G401 (cell line): ENCODE measurements around the gene ANKRD33B. TPM values are rescaled to one million over a fixed set of nuclear protein-coding genes. Genes with fewer than 3 reads are reported as not detected.
"Not testable (repeated sequence)": the region's sequence is repeated elsewhere in the genome, so short reads cannot be mapped to it uniquely, and the experiment has no call there.

Experiments used
- DNase-seq: peaks from one replicate; pipeline ENCODE4 v3.0.0-alpha.2; 2015; ENCODE audit warnings: low spot score
- in situ Hi-C: cut with HindIII; loops from 2 replicates; pipeline ENCODE4 v1.10.0; 2016; ENCODE audit warnings: low sequenced_read_pairs, mixed read lengths
- total RNA-seq: library from RNA; depleted of rRNA; stranded (reverse); fragments of >200 nt; shearing (Covaris generic); gene quantifications from 2 replicates; pipeline ENCODE4 v1.2.3, GENCODE V29; 2014

The ANKRD33B gene
- total RNA-seq, 1 experiment from 2014 or later: 7.4 TPM

DNA sequence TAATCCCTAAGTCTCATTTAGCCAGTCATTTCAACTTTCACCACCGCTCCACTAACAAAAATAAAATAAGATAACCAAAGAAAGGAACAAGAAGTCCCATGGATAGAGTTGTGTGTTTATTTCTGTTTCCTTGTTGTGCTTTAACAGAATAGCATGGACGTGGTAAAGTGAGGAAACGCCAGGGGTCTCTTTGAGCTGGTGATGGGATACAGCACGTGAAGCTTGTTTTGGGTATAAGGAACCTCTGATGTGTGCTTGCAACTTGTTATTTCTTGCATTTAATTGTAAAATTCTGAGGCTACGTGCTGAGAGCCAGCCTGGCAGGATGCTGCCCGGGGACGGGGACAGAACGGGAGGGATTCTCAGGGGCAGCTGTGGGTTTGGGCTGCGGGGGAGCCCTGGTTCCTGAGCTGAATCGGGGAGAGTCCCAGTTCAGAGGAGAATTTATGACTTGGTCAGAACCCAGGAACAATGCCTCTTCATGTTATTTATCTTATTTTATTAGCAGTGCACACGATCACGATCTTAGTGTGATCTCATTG, 63.4 kb downstream of the ANKRD33B start:
- in situ Hi-C loops: loop anchor here (5.0 kb wide), 1 partner anchor 75 kb away; no protein-coding TSS in a partner anchor
- no peak for DNase-seq

GRCh38 chr5:10628601-10629000, 64.7 kb downstream of the ANKRD33B start:
- DNase-seq: no peak
- in situ Hi-C loops: loop anchor here (5.0 kb wide), 1 partner anchor 76 kb away; no protein-coding TSS in a partner anchor

DNA sequence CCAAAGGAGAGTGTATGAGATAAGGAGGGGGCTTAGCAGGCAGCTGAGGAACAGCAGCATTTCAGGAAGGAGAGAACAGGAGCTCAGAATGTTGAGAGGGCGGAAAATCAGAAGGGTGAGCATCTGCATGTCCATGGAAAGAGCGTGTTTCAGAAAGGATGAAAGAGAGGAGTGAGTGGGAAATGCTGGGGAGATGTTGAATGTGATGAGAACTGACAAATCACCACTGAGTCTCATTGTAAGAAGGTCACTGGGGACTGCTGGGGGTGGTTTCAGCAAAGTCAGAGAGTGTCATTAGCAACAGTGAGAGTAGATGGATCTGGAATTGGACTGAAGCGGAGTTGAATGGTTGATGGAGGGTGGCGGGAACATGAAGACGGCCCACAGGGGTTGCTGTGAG, 65.8 kb downstream of the ANKRD33B start:
- DNase-seq: no peak
- in situ Hi-C loops: loop anchor here (5.0 kb wide), 1 partner anchor 77 kb away; no protein-coding TSS in a partner anchor

- DNase-seq: no peak
- in situ Hi-C loops: no loop called here
Measured at GRCh38 chr5:10630126-10630525, 66.3 kb downstream of the ANKRD33B start.

DNA sequence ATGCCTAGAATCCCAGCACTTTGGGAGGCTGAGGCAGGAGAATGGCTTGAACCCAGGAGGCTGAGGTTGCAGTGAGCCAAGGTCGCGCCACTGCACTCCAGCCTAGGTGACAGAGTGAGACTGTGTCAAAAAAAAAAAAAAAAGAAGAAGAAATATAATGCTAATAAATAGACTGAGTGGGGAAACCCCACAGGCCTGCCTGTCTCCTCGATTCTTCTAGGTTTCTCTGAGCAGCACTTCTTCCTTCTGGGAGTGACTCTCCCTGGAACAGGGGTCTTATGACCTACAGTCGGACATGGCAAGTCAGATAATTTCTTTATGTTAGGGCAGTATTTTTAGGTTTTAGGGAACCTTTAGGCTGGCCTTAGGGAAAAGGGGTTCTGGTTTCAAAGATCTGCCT, 66.9 kb downstream of the ANKRD33B start:
- DNase-seq, in situ Hi-C loops: not testable (repeated sequence)

DNA sequence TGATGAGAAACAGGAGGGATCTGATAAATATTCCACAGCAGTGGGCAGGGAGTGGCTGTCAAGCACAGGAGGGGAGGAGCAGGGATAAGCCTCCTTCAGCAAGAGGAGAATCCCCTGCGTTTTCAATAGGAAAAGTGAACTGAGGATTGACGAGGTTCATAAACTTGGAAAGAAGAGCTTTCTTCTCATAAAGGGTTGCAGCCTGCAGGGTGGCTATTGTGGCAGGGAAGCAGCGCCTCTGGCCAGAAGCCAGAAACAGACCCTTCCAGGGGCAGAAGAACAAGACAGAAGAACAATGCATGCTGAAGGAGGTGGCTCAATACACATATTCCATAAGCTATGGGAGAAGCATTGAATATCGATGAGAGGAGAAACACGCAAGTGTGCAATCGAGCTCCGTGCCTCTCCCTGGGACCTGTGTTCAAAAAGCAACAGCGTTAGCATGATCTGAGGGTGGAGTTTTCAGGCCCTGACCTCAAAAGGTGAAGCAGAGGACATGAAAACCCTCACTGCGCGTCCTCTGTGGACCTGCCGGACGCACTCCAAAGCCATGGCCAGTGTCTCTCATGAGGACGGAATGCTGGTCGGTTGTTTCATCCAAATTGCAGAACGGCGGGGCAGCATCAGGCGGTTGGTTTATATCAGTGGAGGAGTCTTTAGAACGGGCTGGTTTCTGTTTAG, 67.6 kb downstream of the ANKRD33B start:
- in situ Hi-C loops: no loop called here
- no peak for DNase-seq

DNA sequence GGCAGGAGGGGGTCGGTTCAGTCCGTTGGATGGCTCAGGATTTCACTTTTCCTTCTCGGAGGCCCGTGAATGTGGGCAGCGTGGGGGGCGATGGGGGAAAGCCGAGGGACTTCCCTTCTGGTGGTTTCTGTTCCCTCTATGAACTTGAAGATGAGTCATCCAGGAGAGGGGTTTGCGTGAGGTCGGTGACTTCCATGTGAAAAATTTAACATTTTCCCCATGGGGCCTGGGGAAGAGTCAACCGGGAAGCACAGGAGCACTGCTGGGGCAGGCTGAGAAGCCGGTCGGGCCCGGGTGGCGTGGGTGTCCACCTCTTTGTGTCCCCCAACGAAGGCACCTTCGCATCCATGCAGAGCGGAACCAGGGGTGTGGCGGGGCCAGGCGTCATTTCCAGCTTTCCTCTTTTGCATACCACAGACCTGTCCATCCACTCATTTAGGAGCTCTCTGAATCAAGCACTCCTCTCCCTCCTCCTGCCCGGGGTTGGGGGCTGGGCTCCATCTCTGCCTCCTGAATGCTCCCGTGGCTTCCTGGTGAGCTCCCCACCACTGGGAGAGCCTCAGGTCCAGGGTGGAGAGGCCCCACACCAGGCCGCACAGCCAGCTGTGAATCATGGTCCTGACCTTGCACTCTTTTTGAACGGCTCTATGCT, 68.4 kb downstream of the ANKRD33B start:
- in situ Hi-C loops: no loop called here

DNA sequence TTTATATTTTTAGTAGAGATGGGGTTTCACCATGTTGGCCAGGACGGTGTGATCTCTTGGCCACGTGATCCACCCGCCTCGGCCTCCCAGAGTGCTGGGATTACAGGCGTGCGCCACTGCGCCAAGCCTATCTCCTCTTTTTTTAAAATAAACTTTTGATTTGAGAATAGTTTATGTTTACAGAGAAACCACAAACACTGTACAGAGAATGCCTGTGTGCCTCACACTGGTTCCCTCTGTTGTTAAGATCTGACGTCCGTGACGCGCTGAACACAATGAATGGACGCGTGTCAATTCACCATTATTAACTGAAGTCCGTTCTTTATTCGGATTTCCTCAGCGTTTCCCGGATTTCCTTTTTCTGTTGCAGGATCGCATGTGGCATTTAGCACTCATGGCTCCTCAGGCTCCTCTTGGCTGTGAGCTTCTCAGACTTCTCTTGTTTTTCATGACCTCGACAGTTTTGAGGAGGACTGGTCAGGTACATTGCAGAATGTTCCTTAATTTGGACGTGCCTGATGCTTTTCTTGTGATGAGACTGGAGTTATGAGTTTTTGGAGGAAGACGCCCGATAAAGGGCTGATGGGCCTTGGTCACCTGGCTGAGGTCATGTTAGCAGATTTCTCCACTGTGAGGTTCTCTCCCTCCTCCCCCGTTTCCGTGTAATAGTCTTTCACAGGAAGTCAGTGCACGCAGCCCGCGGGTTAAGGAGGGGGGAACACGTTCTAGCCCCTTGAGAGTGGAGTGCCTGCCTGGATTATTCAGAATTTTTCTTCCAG, 69.6 kb downstream of the ANKRD33B start:
- in situ Hi-C loops: no loop called here

More for the DNA sequence above, 68.4 kb downstream of the ANKRD33B start:
- no peak for DNase-seq

DNA sequence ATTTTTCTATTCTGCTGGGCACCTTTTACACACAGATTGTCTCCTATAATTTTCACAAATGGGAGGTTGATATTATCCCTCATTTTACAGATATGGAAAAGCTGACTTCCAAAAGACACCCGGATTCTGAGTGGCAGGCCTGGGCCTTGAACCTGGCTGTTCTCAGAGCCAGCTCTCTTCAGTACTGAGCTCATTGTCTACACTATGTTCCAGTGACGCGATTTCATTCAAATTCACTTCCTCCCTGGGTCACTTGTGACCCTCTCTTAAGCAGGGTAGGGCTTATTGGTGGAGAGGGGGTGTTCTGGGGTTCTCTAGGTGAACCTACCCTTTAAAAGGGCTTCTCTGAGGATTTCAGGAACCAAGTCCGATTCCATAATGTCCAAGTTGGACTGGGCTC, 70.2 kb downstream of the ANKRD33B start:
- in situ Hi-C loops: no loop called here
- DNase-seq: no peak

More for the DNA sequence above, 69.6 kb downstream of the ANKRD33B start:
- no peak for DNase-seq

DNA sequence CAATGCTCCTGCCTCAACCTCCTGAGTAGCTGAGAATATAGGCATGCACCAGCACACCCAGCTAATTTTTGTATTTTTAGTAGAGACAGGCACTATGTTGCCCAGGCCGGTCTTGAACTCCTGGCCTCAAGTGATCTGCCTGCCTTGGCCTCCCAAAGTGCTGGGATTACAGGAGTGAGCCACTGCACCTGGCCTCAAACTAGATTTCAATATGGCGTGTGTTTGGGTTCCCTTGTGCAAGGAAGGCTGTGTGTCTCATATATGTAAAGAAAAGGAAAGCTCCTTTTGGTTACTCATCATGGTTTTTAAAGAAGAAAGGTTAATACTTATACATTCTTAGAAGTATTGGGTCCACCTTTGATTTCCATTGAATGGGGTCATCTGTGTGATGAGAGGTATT, 70.7 kb downstream of the ANKRD33B start:
- in situ Hi-C loops: no loop called here
- DNase-seq: no peak

GRCh38 chr5:10635257-10635866, 71.5 kb downstream of the ANKRD33B start:
- DNase-seq: no peak
- in situ Hi-C loops: no loop called here

GRCh38 chr5:10635867-10636350, 72.0 kb downstream of the ANKRD33B start:
- in situ Hi-C loops: no loop called here
- DNase-seq: no peak

- in situ Hi-C loops: no loop called here
- DNase-seq: no peak
Measured at GRCh38 chr5:10636363-10637142, 72.7 kb downstream of the ANKRD33B start.

- DNase-seq: no peak
- in situ Hi-C loops: no loop called here
Measured at GRCh38 chr5:10637944-10638343, 74.1 kb downstream of the ANKRD33B start.

DNA sequence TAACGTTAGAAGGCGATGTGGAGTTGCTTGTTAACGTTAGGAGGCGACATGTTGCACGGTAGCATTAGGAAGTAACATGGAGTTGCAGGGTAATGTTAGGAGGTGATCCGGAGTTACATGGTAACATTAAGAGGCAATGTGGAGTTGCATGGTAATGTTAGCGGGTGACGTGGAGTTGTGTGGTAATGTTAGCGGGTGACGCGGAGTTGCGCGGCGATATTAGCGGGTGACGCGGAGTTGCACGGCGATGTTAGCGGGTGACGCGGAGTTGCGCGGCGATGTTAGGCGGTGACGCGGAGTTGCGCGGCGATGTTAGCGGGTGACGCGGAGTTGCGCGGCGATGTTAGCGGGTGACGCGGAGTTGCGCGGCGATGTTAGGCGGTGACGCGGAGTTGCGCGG, 74.9 kb downstream of the ANKRD33B start:
- in situ Hi-C loops: not testable (repeated sequence)

DNA sequence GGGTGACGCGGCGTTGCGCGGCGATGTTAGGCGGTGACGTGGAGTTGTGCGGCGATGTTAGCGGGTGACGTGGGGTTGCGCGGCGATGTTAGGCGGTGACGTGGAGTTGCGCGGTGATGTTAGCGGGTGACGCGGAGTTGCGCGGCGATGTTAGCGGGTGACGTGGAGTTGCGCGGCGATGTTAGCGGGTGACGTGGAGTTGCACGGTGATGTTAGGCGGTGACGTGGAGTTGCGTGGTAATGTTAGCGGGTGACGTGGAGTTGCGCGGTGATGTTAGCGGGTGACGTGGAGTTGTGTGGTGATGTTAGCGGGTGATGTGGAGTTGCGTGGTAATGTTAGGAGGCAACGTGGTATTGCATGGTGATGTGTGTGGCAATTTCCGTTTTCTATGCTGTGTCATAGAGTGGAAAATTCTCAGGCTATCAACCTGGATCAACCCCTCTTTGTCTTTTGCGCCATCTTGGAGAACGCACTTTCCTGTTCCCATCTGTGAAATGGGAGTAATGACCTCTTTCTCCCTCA, 76.0 kb downstream of the ANKRD33B start:
- no peak for DNase-seq
- in situ Hi-C loops: no loop called here

More for the DNA sequence above, 74.9 kb downstream of the ANKRD33B start:
- DNase-seq: not testable (repeated sequence)

GRCh38 chr5:10642367-10642766, 78.5 kb downstream of the ANKRD33B start:
- DNase-seq: no peak
- in situ Hi-C loops: no loop called here

DNA sequence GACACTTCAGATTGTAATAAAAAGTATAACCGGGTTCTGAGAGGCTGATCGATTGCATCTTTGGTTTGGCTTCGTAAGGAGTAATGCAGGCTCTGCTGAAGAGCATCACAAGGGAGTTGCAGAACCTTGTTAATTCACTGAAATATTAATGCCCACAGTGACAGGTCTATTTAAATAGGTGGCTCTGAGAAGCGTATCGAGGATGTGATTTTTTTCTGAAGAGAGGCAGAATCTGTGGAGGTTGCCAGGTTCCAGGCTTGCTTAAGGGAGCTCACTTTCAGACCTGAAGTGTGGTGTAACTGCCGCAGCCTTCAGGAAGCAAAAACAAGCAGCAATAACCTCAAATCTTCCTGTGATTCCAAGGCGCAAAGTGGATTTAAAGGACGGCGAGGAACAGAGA, 80.3 kb downstream of the ANKRD33B start:
- no peak for DNase-seq
- in situ Hi-C loops: no loop called here
